Measurements from ENCODE around the gene CAV3.

CAV3 gene

DNA sequence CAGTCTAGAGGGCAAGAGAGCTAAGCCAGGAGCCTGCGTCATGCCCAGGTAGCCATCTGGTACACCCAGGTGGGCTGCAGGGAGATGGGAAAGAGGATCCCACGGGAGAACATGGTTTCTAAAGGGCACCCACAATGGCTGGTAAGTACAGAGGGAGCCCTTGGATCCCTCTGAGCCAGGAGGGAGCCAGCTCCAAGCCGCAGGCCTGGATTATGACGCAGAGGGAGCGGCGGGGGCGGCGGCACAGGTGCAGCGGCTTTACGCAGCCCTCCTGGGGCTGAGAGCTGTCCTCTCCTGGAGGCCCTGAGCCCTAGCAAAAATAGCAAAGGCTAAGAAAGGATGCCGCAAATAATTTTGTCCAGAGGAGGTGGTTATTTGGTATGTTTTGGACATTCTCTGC is 2.8 kb downstream of the CAV3 start:
- DNase-seq = no peak

DNA sequence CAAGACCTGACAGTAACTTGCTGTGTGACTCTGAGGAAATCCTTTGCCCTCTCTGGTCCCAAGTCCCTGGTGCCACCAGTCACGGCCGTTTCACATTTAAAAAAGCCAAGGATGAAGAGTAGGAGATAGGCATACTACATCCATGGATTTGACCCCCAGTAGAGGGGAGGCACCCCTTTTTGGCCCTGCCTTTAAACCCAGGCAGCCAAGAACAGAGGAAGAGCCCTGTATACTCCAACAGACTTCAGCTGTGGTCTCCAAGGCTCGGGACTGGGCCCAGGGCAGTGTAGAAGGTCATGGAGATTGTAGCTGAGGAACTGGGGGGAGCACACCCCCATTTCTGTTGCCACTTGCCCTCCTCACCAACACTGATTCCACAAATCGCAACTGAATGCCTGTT is 3.7 kb downstream of the CAV3 start:
- no peak for DNase-seq

DNA sequence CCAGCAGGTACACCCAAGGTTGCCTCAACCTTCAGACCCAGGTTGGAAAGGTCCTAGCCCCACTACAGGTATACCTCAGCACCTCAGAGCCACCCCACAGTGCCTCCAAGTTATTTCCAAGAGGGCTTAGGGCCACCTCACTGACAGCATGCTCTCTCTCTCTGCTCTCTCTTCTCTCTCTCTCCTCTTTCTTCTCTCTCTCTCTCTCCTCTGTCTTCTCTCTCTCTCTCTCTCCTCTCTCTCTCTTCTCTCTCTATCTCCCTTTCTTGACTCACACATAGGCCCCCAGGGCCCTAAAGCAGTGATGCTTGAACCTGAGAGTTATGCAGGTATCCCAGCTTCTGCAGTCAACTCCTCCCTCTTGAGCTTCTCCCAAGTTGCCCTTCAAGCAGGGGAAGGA is 4.2 kb downstream of the CAV3 start:
- DNase-seq = no peak

DNA sequence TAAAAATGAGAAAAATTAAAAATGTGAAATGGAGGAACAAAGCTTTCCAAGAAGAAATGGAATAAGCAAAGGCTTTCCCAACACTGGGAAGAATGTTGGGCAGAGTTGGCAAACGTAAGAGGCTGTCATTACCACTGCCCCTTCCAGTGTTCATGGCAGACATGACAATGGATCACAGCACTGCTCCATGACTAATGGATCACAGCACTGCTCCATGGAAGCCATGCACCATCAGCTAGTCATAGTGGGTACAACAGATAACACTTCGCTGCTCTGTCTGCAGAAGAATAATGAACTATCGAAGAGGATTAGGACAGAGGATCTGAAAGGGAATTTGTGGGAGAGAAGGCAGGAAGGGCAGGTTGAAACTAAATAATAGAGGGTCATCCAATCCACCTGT is 5.0 kb downstream of the CAV3 start:
- DNase-seq = no peak

DNA sequence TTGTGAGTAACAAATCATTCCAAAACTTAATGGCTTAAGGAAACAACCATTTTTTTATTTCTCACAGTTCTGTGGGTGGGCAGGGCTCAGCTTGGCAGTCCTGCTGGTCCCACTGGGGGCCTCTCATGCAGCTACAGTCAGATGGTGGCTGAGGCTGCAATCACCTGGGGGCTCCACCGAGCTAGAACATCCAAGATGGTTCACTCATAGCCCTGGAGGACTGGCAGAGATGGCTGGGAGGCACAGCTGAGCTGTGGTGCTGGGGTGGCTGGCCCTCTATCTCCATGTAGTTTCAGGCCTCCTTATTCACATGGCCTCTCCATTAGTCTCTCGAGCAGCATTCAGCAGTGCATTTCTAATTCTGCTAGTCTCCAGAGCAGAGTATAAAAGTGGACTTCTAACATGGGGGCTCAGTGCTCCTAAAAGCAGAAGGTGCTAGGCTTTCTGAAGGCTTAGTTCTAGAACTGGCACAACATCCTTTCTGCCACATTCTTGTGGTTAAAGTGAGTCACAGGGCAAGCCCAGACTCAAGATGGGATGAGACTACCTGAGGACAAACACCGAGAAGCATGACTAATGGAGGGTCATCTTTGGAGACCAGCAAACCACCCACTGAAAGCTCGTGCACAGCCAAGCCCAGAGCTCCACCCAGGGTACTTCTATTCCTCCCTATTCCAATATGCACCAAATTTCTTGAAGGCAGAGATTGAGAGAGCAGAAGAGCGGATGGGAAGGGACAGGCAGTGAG is 6.3 kb downstream of the CAV3 start:
- no peak for DNase-seq

DNA sequence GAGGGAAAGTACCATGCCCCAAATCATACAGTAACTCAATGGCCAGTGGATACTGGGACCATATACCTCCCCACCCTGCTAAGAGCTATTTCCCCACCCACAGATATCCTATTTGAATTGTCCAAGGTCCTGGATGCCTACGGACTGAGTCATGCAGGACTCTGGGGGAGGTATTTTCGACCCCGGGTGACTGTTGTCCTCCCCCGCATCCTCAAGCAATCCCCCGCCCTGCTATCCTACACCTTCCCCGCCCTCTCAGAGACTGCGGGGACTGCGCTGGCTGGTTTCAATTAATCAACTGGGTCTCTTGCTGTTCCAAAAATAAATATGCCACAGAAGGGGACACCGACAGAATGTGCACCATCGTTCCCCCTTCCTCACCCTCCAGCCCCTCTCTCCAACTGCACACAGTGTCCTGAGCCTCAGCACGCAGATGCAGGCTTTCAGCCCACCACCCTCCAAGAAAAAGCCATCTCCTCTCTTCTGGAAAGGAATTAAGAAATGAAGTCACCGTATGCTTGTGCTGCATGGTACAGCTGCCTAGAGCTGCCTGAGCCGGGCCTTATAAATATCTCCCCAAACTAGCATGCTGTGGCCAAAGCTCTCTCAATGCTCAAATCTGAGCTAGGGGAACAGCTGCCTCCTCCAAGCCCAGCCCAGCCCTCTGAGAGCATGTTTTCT is 8.1 kb downstream of the CAV3 start:
- DNase-seq = no peak

DNA sequence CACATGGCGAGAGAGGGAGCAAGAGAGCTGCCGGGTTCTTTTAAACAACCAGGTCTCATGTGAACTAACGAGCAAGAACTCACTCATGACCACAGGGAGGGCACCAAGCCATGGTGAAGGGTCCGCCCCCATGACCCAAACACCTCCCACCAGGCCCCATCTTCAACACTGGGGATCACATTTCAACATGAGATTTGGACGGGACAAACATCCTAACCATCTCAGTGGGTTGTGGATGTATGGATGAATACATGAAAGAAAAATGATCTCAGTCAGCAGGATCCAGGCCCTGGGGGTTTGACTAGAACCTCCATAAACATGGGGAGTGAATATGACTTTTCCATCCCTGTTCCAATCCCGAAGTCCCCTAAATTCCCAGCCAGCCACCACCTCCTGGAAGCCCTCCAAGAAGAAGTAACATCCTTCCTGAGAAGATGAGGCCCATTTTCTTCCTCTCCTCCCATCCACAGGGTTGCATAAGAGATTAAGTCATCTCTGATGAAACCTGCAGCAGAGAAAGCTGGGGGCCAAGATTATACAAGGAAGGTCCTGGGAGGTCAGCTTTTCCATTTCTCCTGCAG is 9.5 kb downstream of the CAV3 start:
- DNase-seq = no peak

DNA sequence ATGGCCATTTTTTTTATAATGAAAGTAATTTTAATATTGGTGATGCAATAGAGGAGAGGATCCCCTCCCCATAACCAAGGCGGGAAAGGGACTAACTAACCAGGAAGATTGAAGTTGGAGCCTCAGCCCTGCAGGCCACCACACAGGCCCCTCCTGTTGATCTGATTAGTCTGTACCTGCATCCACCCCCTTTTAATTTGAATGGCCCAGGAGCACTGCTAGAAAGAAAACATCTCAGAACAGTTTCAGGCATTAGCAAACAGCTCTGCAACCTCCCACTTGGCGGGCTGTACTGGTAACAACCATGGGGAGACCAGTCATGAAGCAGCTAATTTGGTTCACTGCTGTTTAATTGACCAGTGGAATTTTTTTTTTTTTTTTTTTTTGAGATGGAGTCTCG is 10.3 kb downstream of the CAV3 start:
- no peak for DNase-seq

DNA sequence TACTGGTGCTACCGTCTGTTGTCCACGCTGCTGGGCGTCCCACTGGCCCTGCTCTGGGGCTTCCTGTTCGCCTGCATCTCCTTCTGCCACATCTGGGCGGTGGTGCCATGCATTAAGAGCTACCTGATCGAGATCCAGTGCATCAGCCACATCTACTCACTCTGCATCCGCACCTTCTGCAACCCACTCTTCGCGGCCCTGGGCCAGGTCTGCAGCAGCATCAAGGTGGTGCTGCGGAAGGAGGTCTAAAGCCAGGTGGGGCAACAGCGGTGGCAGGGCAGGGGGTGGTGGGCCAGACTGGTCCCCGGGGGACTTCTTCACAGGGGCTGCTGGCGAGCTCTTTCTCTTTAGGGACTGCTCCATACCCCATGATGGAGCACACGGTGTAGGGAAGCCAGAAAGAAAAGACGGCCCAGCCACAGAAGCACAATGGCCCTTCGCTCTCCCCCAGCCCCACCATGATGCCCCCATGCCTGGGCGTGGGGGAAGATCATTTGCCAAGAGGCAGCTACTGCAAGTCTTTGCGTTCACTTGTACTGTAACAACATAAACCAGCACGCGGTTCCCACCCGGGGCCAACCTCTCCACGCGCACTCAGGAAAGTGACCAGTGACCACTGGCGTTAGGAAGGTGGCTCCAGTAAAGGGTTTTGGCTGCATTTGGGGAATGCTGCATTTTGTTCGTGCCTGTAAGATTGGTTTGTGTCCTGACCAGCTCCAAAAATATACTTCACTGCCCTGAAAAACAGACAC is 12.2 kb downstream of the CAV3 start:
- no peak for DNase-seq

DNA sequence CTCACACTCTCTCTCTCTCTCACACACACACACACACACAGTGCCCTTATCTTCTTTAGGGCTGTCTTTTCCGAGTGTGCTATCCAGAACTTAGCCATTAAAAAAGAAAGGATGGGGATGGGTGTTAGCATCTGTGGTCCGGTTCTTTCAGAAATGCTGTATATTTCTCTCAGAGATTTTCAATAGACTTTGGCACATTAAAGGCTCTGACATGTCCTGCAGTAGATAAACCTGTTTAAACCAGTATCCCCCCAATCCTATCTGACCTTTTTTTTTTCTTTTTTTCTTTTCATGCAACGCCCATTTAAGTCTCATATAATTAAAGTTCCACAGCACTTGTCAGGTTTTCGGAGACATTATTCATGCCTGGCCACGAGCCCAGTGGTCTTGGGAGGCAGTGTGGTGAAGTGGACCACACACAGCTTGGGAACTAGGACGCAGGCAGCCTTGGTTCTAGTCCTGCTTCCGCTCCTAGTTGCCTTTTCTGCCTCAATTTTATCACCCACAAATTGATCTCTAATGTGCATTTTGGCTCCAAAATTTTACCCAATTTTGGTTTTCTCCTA is 13.3 kb downstream of the CAV3 start:
- DNase-seq = no peak

DNA sequence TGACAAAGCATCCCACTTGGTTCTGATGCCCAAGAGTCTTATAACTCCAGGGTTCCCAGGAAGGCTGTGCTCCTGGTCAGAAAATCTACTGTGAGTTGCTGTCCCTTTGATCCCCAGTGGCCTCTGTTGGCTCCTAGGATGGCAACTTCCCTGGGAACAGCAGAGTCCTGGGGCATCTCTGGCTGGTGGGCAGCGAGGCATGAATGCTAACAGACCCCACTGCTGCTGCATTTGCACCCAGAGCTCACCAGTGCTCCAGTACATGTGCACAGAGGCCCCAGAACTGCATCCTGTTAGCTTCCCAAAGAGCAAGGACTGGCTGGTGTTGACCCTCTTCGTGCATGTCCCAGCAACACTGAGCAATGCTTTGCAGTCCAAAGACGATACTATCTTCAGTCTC is 15.7 kb downstream of the CAV3 start:
- DNase-seq = no peak

DNA sequence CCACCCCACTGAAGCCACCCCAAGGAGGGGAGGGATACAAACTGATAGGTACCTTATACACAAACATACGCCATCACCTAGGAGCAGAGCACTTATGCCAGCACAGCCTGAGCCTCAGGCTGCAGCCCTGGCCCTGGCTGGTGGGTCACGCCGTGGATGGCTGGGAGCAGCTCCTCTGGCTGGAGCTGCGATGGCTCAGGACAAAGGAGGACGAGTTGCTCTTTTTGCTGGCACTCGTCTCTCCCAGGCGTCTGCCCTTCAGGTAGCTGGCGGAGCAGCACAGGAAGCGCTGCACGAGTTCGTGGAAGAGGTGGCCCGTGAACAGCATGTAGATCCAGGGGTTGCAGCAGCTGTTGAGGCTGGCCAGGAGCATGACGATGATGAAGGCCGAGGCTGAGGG is 19.2 kb downstream of the CAV3 start:
- no peak for DNase-seq

DNA sequence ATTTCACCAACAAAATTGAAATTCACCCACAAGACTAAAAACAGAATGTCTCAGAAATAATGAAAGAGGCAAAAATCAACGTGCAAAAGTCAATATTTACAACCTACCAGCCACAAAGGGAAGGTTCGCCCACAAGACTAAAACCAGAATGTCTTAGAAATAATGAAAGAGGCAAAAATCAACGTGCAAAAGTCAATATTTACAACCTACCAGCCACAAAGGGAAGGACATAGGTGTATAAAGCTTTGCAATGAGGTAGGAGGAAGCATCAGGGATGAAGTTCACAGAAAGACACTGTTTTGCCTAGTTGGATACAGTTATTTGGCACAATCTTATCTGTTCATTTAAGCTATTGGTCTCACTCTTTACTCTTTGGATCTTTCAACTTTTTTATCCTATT is 21.5 kb downstream of the CAV3 start:
- DNase-seq = no peak

DNA sequence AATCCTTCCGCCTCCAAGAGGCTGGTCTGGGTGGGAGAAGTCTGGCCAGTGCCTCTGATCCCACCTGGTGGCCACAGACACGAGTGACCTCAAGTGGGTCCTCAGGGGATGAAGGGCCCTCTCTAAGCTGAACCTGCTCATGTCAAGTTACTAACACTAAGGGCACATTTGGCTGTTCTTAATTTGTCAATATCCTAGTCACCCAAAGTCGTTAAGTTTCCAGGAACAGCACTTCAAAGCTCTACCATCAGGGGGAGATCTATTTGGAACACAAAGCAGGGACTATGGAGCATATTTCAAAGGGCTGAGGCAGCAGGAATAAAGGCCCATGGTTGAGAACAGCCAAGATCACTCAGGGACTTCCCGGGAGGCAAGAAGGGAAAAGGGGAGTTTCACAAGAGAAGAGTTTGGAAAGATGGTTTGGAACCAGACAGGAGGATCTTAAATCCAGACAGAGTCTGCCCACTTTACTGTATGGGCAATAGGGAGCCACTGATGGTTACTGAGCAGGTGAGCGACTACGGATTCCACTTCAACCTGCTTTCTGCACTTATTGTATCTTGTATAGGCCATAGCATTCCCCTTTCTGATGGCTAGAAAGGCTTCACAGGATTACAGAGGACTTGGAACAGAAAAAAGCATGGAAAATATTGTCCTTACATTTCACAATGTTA is 22.1 kb downstream of the CAV3 start:
- DNase-seq = no peak

DNA sequence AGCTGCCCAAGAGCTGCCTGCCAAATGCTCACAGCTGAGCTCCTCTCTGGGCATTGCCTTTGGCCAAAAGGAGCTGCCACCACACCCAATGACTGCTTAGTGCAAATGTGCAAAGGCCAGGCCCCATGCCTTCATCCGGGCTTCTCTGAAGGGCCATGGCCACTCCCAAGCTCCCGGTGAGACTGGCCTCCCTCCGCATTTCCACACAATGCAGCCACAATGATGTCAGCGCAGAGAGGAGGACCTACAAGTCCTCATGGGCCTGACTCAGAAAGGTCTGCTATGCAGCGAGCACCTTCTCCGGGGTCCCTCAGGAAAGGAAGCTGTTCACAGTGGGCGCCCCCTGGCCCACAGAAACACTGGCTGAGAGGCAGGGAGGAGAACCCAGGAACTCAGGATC is 23.1 kb downstream of the CAV3 start:
- DNase-seq = no peak

DNA sequence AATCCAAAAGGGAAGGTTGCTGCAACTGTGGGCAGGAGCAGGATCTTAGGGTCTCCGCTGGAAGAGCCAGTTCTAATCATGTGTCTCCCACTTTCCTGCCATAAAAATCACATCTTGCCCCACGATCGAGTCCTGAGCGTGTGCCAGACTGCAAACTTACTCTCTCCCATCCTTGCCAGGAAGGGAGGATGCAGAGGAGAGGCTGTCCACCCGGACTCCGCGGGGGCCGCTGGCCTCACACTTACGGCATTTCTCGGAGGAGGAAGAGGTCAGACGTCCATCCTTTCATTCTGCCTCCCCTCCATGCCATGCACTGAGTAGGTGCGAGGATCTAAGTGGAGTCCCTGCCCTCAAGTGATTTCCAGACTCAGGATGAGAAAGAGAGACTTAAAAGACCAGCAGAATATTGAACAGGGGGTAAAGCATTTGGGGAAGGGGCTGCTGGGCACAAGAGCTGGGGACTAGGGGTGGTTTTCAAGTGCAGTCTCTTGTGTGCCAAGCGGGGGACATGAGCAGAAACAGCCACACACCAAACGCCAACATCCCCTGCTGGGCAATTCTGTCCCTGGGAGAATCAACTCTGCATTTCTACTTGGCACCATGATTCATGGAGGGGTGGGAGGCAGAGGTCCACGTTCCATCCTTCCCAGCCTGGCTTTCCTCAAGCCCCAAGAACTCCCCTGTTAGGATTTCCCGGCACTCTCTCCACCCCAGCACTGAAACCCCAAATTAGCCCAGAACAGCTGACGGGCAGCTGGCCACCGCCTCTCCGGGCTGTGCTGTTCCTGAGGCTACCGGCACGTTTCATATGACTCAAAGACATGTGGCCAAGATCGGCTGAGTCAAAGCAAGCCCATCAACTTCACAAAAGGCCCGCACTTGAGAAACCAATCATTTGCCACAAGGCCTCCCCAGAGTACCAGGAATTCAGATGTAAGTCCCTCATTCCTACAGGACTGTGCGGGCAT is 24.2 kb downstream of the CAV3 start:
- no peak for DNase-seq

DNA sequence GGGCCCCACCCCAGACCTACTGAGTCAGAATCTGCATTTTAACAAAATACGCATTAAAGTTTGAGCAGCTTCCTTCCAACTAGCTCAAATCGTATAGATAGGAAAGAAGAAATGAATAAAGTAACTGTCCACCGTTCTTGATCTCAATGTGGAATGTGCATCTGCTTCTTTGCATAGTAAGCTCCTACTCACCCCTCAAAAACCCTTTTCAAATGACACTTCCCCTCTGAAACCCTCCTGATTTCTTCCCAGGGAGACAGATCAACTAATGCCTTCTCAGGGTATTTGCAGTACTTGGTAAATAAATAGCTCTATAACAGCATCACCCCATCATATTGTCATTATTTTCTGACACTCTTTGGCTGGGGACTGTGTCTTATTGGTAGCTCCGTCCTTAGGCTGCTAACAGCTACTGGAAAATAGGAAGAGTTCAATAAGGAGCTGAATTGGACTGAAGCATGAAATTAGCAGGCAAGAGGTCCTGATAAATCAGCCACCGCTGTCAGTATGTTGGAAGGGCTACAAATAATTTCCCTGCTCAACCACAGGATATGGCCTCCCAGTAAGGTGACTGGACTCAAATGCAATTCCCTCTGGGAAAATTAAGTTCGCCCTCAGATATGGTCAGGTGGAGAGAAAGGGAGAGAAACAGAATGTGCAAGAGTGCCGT is 25.6 kb downstream of the CAV3 start:
- no peak for DNase-seq

DNA sequence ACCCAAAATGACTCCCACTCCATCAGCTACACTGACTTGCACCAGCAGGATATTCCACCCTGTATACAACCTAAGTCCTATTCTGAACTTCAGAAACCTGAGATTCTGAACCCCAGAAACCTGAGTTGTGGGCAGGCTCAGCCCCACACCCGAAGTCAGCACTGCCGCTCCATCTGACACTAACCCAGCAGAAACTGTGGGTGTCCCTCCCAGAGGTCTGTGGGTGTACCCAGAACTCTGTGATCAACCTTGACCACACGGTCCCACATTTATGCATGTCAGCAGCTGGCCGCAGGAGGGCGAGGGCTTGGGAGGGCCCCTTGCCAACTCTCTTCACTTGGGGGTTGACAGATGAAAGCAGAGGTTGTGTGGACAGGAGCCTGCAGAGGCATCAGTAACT is 26.5 kb downstream of the CAV3 start:
- DNase-seq = no peak

DNA sequence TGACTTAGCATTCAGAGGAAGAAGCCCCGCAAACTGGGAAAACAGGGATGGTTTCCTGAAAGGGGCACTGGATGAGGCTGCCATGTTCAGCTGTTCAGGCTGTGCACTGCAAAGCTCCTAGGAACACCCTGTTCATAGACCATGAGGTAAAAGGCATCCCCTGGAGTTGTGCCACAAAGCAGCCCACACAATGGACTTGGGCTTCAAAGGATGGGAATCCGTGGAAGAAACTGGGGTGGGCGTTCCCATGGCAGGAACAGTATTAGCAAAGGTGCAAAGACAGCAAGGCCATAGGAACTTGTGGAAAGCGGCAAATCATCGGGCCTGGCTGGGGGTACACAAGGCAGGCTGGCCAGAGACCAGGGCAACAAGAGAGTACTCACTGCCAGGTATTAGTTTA is 26.9 kb downstream of the CAV3 start:
- DNase-seq = no peak

DNA sequence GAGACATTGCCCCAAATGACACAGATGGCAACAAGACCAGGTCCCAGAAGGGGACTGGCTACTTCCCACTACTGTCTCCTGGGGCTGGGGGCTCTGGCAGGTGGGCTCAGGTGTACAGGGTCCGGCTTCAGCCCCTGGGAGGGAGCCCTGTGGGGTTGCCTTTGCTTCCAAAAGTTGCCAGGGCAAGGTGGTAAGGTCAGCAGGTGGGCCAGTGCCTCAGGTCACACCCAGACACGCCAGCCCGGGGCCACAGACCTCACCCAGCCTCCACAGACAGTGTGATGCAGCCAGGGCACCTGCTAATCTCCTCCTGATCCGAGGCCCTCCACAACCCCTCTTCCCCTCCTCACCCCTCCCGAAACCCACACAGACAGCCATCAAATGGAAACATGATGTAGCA is 28.3 kb downstream of the CAV3 start:
- no peak for DNase-seq
